Keratinocyte (primary cell): Measurements from ENCODE around the gene ZNF14. TPM values are rescaled to one million over a fixed set of nuclear protein-coding genes. Genes with fewer than 3 reads are reported as not detected.
"Not testable (repeated sequence)": the region's sequence is repeated elsewhere in the genome, so short reads cannot be mapped to it uniquely, and the experiment has no call there.

Experiments used
- DNase-seq: peaks from one replicate; pipeline ENCODE4 v3.0.0-alpha.2; 2011; ENCODE audit warnings: low read depth, missing footprints, low spot score
- FAIRE-seq: peaks from 2 replicates; lab custom pipeline; 2011; peaks lifted over from hg19 to GRCh38; lab: Jason Lieb, UNC
- H2AFZ ChIP-seq: 2 replicates; pipeline ENCODE4 v1.6.0; 2012; ENCODE audit warnings: low read length, control low read depth, inconsistent platforms; ENCODE audit not compliant: control insufficient read depth
- H3K27ac ChIP-seq: 2 replicates; pipeline ENCODE4 v1.5.1; 2011; ENCODE audit warnings: low read length; ENCODE audit not compliant: control insufficient read depth, insufficient read depth
- H3K27me3 ChIP-seq: 3 replicates; pipeline ENCODE4 v1.6.0; 2011; ENCODE audit warnings: low read length; ENCODE audit not compliant: control insufficient read depth, insufficient read depth; ENCODE audit errors: extremely low read depth
- H3K36me3 ChIP-seq, 2 experiments: 2 replicates in 1 of 2; 3 replicates in 1 of 2; pipeline ENCODE4 v1.5.1; 2011; ENCODE audit warnings: low read length in 2 of 2, mild to moderate bottlenecking in 1 of 2; ENCODE audit not compliant: control insufficient read depth in 2 of 2, insufficient read depth in 2 of 2; ENCODE audit errors: extremely low read depth in 1 of 2
- H3K4me1 ChIP-seq: 3 replicates; pipeline ENCODE4 v1.5.1; 2011; ENCODE audit warnings: low read length; ENCODE audit not compliant: control insufficient read depth, insufficient read depth; ENCODE audit errors: extremely low read depth
- H3K4me2 ChIP-seq: 3 replicates; pipeline ENCODE4 v1.6.0; 2011; ENCODE audit warnings: low read depth, low read length; ENCODE audit not compliant: control insufficient read depth, insufficient read depth; ENCODE audit errors: extremely low read depth
- H3K4me3 ChIP-seq, 3 experiments: fragments of 200-600 bp in 1 of 3; sonication (generic) in 1 of 3; 2 replicates in 2 of 3; 3 replicates in 1 of 3; pipeline ENCODE4 v1.5.1; 2011 to 2016; ENCODE audit warnings: low read length in 3 of 3, mild to moderate bottlenecking in 3 of 3, control low read depth in 2 of 3, inconsistent platforms in 1 of 3, low read depth in 1 of 3, mixed read lengths in 1 of 3, mixed run types in 1 of 3, moderate library complexity in 1 of 3; ENCODE audit not compliant: control insufficient read depth in 2 of 3, insufficient read depth in 2 of 3; ENCODE audit errors: extremely low read depth in 1 of 3
- H3K79me2 ChIP-seq: 2 replicates; pipeline ENCODE4 v1.6.0; 2012; ENCODE audit warnings: low read length; ENCODE audit not compliant: control insufficient read depth, insufficient read depth
- H3K9ac ChIP-seq: 3 replicates; pipeline ENCODE4 v1.6.0; 2011; ENCODE audit warnings: low read length; ENCODE audit not compliant: control insufficient read depth, insufficient read depth; ENCODE audit errors: extremely low read depth
- H3K9me1 ChIP-seq: 3 replicates; pipeline ENCODE4 v1.6.0; 2011; ENCODE audit warnings: low read length; ENCODE audit not compliant: control insufficient read depth, insufficient read depth; ENCODE audit errors: extremely low read depth
- H3K9me3 ChIP-seq: 2 replicates; pipeline ENCODE4 v1.5.1; 2012; ENCODE audit warnings: low read depth, low read length; ENCODE audit not compliant: control insufficient read depth
- H4K20me1 ChIP-seq: 3 replicates; pipeline ENCODE4 v1.6.0; 2011; ENCODE audit warnings: low read length; ENCODE audit not compliant: control insufficient read depth, insufficient read depth; ENCODE audit errors: extremely low read depth
- CTCF ChIP-seq, 3 experiments: IDR thresholded peaks in 1 of 3; conservative IDR thresholded peaks in 1 of 3; optimal IDR thresholded peaks in 1 of 3; 2 replicates in 2 of 3; 3 replicates in 1 of 3; pipeline versions ENCODE3 to v1.5.1; 2011; ENCODE audit warnings: low read length in 3 of 3, mild to moderate bottlenecking in 3 of 3, moderate library complexity in 2 of 3, control low read depth in 1 of 3, inconsistent platforms in 1 of 3; ENCODE audit not compliant: insufficient read depth in 2 of 3; ENCODE audit errors: extremely low read depth in 1 of 3
- EZH2 ChIP-seq: IDR thresholded peaks from one replicate; pipeline ENCODE4 v1.6.1; 2012; ENCODE audit warnings: inconsistent platforms, mild to moderate bottlenecking, low read length, moderate library complexity
- dilution Hi-C: fragments of 300-500 bp; cut with MboI; formaldehyde crosslinking; loops from one replicate; pipeline ENCODE4 v1.7.0; 2020; ENCODE audit warnings: low sequenced_read_pairs; ENCODE audit not compliant: extremely low pct_ligation_motif_present
- polyA plus RNA-seq, 5 experiments: library from polyadenylated mRNA; depleted of rRNA in 3 of 5; stranded (reverse) in 3 of 5; stranded (forward) in 1 of 5; unstranded in 1 of 5; fragments of >200 nt; gene quantifications; 1 replicate in 1 of 5; 2 replicates in 3 of 5; 3 replicates in 1 of 5; pipeline versions ENCODE4 v1.2.1 to v1.2.3, GENCODE V29; 2011 to 2012; ENCODE audit warnings: missing spikeins in 2 of 5, low read depth in 1 of 5, low replicate concordance in 1 of 5

Gene ZNF14
- polyA plus RNA-seq, 1 donor (not counting 4 experiments of a cell fraction or from before 2014, with no cell fraction given) = 2.1 TPM

GRCh38 chr19:19774354-19775033, 41.6 kb upstream of the ZNF14 start:
- Histone ChIP-seq H3K4me2 (no peak overlapping the region), H3K36me3 (no peaks in the 10 kb centered on the region), H3K9me1 (no peaks in the 10 kb centered on the region), H4K20me1 (no peaks in the 10 kb centered on the region), H3K27ac (no peak overlapping the region), H3K79me2 (peaks cover 2% of the 10 kb centered on the region), H2AFZ (no peak overlapping the region), H3K9ac (no peak overlapping the region), H3K27me3 (no peaks in the 10 kb centered on the region), H3K4me3 (no peak overlapping the region), H3K4me1 (peaks cover 3% of the 10 kb centered on the region), H3K9me3 (no peaks in the 10 kb centered on the region)
- no peak for DNase-seq
- dilution Hi-C loops = no loop called here
- TF ChIP-seq CTCF (optimal IDR thresholded peaks at IDR 0.05 in 1 of 3, IDR thresholded peaks at IDR 0.05 in 1 of 3, conservative IDR thresholded peaks at IDR 0.05 in 1 of 3; ENCODE audit: extremely low read depth in 1 of 3, insufficient read depth in 2 of 3, low read length in 3 of 3) = no peak
- no peak for TF ChIP-seq EZH2
- no peak for FAIRE-seq

DNA sequence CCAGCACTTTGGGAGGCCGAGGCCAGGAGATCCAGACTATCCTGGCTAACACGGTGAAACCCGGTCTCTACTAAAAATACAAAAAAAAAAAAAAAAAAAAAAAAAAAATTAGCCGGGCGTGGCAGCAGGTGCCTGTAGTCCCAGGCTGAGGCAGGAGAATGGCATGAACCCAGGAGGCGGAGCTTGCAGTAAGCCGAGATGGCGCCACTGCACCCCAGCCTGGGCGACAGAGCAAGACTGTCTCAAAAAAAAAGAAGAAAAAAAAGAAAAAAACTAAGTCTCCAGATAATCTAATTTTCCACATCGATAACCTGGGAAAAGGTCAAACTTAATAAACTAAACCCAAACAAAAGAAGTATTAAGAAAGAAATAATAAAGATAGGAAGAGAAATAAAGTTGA, 39.1 kb upstream of the ZNF14 start:
- H3K27me3 ChIP-seq, H3K9me1 ChIP-seq, H4K20me1 ChIP-seq, FAIRE-seq, H3K4me1 ChIP-seq, DNase-seq, H3K9ac ChIP-seq, H3K4me3 ChIP-seq, H3K36me3 ChIP-seq, H3K79me2 ChIP-seq, H2AFZ ChIP-seq, H3K4me2 ChIP-seq, dilution Hi-C loops, H3K27ac ChIP-seq, H3K9me3 ChIP-seq: not testable (repeated sequence)

- H3K4me1 ChIP-seq, DNase-seq, H3K79me2 ChIP-seq, H3K9ac ChIP-seq, H3K4me2 ChIP-seq, H3K36me3 ChIP-seq, H3K9me3 ChIP-seq, FAIRE-seq, dilution Hi-C loops, H3K4me3 ChIP-seq, H4K20me1 ChIP-seq, H3K9me1 ChIP-seq, H3K27me3 ChIP-seq, H2AFZ ChIP-seq, H3K27ac ChIP-seq: not testable (repeated sequence)
Observed at GRCh38 chr19:19769971-19770370, 37.1 kb upstream of the ZNF14 start.
